NCI-H1048 (cell line): Measurements from ENCODE around the gene NLRP14.

Source experiments
- DNase-seq: peaks from one replicate; lab custom pipeline; 2025; lab: John Stamatoyannopoulos, UW

NLRP14 gene, protein sequence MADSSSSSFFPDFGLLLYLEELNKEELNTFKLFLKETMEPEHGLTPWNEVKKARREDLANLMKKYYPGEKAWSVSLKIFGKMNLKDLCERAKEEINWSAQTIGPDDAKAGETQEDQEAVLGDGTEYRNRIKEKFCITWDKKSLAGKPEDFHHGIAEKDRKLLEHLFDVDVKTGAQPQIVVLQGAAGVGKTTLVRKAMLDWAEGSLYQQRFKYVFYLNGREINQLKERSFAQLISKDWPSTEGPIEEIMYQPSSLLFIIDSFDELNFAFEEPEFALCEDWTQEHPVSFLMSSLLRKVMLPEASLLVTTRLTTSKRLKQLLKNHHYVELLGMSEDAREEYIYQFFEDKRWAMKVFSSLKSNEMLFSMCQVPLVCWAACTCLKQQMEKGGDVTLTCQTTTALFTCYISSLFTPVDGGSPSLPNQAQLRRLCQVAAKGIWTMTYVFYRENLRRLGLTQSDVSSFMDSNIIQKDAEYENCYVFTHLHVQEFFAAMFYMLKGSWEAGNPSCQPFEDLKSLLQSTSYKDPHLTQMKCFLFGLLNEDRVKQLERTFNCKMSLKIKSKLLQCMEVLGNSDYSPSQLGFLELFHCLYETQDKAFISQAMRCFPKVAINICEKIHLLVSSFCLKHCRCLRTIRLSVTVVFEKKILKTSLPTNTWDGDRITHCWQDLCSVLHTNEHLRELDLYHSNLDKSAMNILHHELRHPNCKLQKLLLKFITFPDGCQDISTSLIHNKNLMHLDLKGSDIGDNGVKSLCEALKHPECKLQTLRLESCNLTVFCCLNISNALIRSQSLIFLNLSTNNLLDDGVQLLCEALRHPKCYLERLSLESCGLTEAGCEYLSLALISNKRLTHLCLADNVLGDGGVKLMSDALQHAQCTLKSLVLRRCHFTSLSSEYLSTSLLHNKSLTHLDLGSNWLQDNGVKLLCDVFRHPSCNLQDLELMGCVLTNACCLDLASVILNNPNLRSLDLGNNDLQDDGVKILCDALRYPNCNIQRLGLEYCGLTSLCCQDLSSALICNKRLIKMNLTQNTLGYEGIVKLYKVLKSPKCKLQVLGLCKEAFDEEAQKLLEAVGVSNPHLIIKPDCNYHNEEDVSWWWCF

DNA sequence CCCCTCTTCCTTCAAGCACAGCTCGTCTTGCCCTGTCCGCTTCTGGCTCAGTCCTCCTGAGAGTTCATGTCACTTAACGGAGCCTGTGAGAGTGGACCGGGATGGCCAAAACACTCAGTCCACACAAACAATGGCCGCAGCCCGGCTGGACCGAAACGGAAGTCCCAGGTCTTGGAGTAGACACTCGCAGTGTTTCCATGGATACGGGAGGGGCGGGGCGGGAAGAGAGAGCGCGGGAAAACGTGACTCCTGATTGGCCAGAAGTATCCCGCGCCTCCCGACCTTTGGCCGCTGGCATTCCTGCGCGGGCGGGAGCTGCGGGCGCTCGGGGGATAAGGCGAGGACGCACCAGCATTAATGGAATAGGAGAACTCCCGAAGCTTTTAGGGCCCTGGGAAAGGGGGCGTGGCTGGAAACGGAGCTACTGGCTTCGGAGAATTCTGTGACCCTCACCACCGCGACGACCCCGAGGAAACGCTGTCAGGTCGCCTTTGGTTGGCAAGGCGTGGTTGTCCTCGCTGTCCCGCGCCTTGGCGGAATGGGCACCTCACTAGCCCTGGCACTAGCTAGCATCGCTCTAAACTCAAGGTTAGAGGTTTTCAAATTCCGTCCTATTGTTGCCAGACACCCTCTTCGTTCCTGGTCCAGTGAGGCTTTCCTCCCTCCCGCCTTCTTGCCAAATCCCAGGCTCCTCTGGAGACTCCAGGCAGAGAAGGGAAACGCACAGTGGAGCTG, at the start of gene NLRP14, which contains the start of gene ZNF214:
NLRP14 (plus strand) TSS at position 297 of the 735 bp plus-strand sequence. CDS start 18,108 bp downstream, outside the sequence.
ZNF214 (minus strand) TSS at position 164 of the 735 bp plus-strand sequence. CDS start 17,511 bp downstream, outside the sequence.
- DNase-seq, result peak; percentile 87

DNA sequence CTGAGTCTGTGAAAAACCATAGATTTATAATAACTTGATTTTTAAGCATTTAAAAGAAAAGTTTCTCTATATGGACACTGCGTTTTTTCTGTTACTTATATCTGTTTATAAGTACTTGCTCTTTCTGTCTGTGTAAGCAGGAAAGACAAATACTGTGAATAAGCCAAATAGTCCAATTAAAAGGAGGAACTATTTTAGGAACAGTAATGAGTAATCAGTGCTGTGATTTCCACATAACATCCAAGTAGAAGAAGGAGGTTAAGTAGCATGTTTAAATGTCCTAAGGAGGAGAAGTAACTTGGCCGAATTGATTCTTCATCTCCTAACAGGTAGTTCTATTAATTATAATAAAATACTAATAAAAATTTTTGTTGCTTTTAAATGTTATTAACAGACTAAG, 40.9 kb upstream of the NLRP14 start:
- DNase-seq, result no peak

DNA sequence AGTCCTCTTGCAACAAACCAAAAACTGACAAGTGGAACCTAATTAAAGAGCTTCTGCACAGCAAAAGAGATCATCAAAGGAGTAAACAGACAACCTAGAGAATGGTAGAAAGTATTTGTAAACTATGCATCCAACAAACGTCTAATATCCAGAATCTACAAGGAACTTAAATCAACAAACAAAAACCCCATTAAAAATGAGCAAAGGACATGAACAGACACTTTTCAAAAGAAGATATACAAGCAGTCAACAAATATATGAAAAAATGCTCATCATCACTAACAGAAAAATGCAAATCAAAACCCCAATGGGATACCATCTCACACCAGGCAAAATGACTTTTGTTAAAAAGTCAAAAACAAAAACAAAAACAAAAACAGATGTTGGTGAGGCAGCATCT, 33.8 kb upstream of the NLRP14 start:
- DNase-seq, result no peak

DNA sequence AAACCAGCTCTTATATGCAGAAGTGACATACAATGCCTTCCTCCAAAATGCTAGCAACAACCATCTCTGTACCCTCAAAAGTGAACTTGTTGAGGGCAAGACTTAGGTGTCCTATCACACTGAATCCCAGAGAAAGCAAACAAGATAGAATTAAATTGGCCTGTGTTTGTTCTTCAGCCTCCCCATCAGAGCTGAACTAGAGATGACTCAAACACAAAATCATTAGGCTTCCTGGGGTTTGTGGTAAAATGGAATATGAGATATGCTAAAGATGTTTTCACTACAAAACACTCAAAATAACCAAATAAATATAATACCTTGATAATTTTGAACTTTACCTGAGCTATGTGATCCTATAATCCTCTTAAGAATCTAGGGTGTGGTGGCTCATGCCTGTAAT, 31.8 kb upstream of the NLRP14 start:
- DNase-seq, result no peak

DNA sequence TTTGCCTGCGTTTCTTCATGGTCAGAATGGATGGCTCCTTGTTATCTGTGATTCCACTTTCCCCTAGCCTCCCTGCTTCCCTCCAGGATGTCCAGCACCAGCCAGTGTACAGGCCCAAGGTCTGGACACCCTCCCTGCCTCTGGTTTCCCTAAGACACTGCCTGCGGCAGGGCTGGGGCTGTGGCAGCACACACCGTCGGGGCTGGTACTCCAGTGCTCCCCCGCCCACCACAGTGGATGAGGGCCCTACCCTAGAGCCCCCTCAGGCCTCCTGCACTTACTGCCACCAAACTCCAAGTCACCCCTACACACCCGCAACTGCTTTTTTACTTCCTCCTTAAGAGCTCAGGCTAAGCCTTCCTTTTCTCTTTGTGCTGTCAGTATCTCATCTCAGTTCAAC, 29.1 kb upstream of the NLRP14 start:
- no peak for DNase-seq

DNA sequence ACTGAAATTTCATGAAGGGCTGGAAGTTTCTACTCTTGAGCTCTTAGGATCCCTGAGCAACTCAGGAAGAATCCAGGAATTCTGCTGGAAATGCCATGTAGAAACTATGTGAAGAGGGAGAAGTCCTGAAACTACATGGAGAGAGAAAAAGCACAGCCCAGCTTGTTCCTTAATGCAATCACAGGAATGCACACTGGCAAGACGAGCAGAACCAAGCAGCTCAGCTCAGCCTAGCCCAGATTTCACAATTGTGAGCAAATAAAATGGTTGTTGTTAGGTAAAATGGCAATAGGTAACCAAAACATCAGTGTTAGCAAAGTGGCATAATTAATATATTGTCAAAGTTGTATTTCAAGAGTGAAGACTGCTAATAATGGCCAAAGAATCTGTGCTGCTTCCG, 28.3 kb upstream of the NLRP14 start:
- no peak for DNase-seq

DNA sequence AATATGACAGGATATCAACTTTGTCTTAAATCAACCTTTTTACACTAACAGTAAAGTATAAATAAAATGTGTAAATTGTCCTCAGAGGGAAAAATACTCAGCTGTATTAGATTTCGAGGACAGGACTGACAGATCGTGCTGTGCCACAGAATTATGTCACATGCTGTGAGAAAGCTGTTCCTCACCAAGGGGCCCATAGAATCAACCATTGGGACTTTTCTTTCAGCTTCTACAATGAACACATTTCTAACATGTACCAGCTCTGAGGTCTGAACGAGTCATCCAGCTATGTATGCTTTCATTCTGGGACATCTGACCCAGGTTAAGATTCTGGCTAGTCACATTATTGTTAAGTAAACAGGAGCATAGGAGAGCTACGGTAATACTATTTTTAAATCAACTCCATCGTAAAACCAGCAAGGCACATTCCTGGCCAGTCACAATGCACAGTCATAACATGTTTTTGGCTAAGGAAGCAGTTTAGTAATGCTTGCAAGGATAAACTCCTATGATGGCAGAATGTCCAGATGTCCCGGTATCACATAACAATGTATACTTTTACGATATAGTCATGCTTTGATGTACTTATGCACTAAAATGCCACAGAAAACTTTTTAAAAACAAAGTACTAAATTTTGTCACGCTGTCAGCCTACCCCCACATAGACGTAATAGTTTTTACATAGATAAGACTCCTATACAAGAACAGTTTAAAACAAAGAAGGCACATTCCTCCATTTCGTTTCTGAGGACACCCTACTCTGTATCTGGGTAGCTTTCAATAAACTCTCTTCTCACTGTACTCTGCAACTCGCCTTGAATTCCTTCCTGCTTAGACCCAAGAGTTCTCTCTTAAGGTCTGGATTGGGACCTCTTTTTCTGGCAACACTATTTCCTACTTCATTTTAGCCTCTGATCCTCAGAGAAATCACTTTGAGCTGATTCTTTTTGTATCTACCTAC, 27.5 kb upstream of the NLRP14 start:
- DNase-seq, result no peak

DNA sequence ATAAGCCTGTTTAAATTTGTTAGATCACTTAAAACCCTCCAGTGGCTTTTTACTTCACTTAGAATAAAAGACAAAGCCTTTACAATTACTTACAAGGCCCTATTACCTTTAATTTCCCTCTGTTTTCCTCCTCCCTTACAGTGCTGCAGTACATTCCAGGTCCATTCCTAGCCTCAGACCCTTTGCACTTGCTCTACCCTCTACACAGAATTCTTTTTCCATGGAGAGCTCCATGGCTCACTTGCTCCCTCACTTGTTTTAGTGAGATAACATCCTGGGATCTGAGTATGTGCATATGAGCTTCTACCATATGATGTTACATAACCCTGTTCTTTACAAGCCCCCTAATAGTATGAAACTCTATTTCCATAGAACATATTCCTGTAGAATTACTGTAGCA, 24.6 kb upstream of the NLRP14 start:
- DNase-seq, result no peak

DNA sequence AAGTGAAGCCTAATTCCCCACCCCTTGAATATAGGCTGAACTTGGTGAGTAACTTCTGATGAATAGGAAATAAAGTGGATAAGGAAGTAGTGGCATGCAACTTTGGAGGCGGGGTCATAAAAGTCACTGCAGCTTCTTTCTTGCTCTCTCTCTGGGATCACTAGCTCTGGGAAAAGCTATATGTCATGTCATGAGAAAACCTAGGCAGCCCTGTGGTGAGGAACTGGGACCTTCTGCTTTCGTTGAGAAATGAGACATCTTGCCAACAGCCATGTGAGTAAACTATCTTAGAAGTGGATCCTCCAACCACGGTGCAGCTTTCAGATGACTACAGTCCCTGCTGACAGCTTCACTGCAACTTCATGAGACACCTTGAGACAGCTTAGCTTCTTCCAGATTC, 15.8 kb upstream of the NLRP14 start:
- no peak for DNase-seq

DNA sequence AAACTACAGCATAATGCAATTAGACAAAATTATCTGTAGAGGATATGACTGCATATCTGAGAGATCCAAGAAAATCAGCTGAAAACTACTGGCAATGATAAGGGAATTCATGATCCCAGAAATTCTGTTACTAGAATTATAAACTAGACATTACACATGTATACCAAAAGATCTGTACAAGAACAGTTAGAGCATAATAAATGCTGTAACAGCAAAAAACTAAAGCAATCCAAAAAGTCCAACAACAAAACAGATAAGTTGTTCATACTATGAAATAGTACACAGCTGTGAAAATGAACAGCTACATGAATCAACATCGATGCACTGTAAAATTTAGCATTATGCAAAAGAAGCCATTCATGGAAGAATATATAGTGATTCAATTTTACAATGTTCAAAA, 6.2 kb upstream of the NLRP14 start:
- no peak for DNase-seq

DNA sequence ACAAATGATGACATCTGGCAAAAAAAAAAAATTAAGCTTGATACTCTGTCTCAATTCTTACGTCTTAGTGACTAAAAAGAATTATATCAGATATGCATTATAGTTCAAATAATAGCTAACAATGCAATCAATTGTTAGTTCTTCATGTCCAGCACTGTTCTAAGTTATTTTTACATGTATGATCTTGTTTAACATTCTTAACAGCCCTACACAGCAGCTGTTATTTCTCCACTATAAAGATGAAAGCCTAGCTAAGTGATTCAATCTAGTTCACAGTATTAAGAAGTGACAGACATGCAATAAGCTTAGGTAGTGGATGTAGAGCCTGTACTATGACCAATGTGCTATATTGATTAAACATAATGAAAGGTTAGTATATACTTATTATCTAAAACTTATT, 4.3 kb upstream of the NLRP14 start:
- DNase-seq, result no peak

DNA sequence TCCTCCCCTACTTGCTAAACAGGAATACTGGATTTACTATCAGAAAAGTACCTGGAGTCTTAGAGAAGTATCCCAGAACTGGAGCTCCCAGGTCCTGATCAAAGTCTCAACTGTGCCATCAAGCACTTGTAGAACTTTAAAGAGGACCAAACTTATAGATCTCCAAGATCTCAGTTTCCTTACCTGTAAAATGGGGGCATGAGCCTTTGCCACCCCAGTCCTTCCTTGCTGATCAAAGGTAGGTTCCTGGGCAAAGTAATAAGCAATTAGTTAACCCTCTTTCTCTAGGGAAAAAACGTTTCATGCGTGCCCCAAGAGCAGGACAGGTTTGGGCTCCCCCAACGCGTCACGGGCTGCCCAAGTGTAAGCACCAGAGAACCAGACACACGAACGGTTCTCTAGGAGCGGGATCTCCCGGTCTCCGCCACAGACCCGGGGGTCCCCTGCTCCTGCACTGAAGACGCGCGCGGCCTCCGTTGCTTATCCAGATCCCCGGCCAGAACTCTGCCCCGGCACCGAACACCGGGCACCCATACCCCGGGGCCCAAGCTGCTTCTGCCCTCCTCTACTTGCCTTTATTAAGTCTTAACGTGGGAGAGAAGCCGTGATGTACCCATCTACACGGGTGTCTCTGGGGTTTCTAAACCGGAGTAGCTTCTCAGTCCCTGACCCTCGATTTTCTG, 638 bp upstream of the NLRP14 start:
- DNase-seq, result no peak

DNA sequence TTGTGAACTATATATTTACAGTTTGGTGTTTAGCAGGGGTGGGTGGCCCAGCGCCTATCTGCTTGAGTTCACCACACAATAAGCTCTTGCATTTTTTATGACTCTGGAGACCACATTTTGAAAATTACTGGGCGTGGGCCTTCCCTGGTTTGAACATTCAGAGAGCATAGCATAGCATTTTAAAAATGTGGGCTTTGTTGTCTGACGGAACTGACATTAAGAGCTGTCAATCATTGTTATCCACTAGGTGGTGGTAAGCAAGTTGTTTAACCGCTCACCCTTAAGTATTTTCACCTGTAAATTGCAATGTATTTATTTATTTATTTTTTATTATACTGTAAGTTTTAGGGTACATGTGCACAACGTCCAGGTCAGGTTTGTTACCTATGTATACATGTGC, 1.0 kb downstream of the NLRP14 start:
- DNase-seq, result no peak

DNA sequence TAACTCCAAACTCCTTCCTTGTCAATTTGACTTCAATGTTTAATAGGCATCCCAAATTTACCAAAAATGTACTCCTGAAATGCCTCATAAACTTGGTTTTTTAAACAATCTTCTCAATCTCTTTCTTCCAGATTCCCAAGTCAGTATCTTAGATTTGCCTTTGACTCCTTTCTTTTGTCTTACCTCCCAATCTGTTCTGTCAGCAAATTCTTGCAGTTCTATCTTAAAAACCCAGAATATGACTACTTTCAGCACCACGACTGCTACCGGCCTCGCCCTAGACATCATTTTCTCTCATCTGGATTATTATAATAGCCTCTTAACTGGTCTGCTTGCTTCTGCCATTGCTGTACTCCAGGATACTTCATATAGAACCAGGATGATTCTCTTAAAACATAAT, 7.9 kb downstream of the NLRP14 start:
- DNase-seq, result no peak

DNA sequence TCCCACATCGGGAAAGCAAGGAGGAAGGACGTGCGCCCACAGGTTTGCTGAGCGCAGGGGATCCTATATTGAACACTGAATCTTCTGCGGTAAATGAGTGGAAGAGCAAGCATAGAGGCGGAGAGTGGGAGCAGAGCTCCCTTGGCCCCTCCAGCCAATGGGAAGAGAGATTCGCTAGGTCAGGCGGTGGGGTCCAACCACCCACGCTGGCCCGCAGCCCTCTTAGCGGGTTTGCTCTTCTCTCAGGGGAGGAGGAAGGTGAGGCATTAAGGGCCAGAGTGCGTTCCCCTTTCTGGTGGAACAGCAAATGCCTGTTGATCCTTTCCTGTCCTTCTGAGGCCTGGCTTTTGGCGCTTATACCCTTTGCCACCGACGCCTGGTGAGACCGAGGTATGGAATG, 10.6 kb downstream of the NLRP14 start:
- DNase-seq, result no peak

DNA sequence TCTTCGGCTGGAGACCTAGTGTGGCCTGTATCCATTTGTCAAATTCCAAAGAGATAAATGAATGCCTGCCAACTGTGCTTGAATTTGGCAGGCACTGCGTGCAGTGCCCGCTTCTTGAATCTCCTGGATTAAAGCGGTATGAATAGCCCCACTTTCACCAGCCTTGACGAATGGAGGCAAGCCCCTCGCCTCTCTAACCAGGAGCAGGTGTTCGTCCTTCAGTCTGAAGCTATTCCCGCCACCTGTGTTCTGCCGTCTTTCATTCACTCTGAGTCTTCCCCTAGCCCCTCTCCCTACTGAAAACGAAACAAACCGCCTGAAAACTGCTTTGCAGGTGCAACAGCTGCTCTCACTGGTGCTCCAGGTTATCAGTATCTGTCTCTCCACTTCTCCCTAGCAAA, 11.2 kb downstream of the NLRP14 start:
- DNase-seq, result no peak

DNA sequence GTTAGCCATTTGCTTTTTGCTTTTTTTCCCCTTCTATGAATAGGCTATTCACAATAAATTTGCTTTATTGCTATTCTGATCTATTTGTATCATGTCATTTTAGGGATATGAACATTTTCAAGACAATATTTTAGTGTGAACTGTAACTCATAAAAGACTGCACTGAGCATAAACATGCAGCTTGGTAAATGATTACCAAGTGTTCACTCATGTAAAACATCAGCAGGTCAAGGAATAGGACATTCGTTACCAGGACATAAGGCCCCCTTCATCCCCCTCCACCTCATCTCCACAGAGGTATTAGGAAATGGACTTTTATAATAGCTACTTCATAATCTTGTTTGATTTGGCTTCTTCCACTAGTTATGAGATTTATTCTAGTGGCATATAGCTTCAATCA, 12.4 kb downstream of the NLRP14 start:
- no peak for DNase-seq

DNA sequence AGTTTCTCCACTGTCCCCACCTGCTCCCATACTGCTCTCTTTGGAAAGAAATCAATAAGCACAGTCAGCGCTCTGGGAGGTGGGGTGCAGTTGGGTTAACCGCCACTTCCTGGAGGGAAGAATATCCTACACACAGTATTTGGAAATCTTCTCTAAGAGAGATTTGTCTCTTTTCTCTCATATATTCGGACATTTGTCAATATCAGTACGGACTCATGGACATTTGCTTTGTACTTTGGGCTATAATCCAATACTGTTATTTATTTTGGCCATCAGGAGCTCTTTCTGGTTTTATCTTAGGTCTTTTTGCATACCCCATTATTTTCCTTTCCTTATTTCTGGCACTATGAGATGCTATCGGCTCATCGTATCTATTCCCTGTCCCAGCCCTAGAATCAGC, 13.7 kb downstream of the NLRP14 start:
- no peak for DNase-seq

DNA sequence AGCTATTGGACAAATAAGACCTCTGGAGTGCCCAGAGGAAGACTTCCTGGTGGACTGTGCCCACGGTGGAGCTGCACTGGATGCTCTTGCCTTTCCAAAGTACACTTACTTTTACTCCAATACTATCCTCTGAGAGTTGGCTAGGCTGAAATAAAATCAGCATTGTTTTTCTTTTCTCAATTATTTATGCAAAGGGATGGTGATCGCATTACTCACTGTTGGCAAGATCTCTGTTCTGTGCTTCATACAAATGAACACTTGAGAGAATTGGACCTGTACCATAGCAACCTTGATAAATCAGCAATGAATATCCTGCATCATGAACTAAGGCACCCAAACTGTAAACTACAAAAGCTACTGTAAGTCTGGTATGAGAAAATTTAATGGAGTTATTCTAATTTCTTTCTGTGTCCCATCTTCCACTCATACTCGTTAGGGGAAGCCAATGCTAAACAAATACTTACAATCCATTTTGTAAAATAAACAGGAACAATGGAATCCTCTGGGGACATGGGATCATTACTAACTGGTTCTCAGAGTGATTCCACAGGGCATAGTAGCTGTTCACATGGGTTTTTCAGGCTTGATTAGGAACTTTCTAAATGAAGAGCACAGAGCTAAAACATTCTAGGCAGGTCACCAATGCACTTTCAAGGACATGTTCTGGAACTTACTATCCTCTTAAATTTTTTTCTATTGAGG, 26.3 kb downstream of the NLRP14 start:
- DNase-seq, result no peak

DNA sequence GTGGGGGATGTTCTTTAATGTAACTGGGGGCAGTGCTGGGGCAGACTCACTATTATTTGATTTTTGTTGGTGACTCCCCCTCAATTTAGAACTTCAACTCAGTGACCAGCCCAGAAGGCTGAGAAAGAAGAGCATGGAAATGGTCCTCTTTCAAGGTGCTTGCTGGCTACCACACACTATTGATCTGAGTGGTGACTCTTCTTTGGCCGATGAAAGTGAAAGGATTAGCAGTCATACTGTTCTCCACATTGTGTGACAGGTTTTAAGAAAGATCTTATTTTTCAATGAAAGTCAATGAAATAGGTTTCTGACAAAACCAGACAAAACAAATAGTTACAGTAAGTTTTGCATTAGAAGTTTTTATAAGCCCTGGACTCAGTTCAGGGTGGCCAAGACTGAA, 29.9 kb downstream of the NLRP14 start:
- no peak for DNase-seq
